ENCODE measurements around the gene HTR3E. TPM values are rescaled to one million over a fixed set of nuclear protein-coding genes. Genes with fewer than 3 reads are reported as not detected.

HTR3E gene, protein sequence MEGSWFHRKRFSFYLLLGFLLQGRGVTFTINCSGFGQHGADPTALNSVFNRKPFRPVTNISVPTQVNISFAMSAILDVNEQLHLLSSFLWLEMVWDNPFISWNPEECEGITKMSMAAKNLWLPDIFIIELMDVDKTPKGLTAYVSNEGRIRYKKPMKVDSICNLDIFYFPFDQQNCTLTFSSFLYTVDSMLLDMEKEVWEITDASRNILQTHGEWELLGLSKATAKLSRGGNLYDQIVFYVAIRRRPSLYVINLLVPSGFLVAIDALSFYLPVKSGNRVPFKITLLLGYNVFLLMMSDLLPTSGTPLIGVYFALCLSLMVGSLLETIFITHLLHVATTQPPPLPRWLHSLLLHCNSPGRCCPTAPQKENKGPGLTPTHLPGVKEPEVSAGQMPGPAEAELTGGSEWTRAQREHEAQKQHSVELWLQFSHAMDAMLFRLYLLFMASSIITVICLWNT
- not detected for total RNA-seq
- polyA plus RNA-seq, result not detected
- long read RNA-seq, donor 1, result 0 reads
- long read RNA-seq, donor 2, result 0 reads
- long read RNA-seq, donor 3, result 0 reads

DNA sequence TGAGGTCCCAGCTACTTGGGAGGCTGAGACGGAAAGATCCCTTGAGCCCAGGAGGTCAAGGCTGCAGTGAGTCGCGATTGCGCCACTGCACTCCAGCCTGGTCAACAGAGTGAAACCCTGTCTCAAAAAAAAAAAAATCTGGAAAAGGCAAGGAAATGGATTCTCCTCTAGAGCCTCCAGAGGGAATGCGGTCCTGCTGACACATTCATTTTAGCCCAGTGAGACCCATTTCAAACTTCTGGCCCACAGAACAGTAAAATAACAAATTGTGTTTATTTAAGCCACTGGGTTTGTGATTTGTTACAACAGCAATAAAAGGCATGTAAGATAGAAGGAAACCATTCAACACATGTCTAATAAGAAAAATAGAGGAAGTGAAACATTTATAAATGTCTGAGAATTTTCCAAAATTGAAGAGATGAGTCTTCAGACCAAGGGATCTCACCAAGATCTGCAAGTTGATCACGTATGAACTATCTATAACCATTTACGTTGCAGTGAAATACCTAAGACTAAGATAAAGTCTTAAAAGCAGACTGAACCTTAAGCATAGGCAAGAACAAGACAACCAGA is at the start of gene HTR3E:
Gene HTR3E, plus strand, starts transcription at position 254 of the 573 bp plus-strand sequence. CDS start 466 bp downstream, outside the sequence.
- Histone ChIP-seq H3K4me3 (no peak within 1 kb of the TSS), H3K36me3 (no peaks in the 10 kb centered on the region), H3K9me3 (peaks cover 0 to 18% (median 11%) of the 10 kb centered on the region in 12 donors), H3K4me1 (no peaks in the 10 kb centered on the region), H3K27me3 (peaks cover 0 to 5% (median 0%) of the 10 kb centered on the region in 9 donors), H3K27ac (no peak within 1 kb of the TSS)
- whole genome bisulfite sequencing, 4 donors, result 82 to 89% (median 84%) methylated on average over 7 of the region's 7 CpGs
- no peak for TF ChIP-seq POLR2A (IDR thresholded peaks at IDR 0.05)
- TF ChIP-seq, protein P1, sequence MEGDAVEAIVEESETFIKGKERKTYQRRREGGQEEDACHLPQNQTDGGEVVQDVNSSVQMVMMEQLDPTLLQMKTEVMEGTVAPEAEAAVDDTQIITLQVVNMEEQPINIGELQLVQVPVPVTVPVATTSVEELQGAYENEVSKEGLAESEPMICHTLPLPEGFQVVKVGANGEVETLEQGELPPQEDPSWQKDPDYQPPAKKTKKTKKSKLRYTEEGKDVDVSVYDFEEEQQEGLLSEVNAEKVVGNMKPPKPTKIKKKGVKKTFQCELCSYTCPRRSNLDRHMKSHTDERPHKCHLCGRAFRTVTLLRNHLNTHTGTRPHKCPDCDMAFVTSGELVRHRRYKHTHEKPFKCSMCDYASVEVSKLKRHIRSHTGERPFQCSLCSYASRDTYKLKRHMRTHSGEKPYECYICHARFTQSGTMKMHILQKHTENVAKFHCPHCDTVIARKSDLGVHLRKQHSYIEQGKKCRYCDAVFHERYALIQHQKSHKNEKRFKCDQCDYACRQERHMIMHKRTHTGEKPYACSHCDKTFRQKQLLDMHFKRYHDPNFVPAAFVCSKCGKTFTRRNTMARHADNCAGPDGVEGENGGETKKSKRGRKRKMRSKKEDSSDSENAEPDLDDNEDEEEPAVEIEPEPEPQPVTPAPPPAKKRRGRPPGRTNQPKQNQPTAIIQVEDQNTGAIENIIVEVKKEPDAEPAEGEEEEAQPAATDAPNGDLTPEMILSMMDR (IDR thresholded peaks at IDR 0.05), result no peak
- no peak for DNase-seq
- intact Hi-C loops (cut with DNase I), result no loop called here
- ATAC-seq, result no peak

DNA sequence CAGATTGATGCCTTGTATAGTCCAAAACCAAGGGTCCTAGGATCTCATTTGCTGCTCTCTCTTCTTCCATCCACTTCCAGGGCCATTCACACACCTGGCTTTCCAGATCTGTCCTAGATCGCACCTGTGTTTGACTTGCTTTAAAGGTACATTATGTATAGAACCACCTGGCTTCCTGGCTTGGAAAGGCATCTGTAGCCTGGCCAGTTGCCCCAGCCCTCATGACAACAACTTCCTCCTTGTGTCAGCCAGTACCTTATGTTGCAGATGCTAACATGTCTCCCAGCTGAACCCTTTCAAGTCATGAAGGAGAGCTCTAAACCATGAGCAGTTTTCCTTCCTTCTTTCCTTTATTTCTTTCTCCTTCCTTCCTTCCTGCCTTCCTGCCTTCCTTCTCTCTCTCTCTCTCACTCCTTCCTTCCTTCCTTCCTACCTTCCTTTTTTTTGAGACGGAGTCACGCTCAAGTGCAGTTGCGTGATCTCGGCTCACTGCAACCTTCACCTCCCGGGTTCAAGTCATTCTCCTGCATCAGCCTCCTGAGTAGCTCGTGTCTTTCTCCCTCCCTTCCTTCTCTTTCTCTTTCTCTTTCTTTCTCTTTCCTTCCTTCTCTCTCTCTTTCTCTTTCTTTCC is 46.5 kb upstream of the HTR3E start:
- no peak overlapping the region for H3K27ac ChIP-seq
- ATAC-seq, result no peak
- no peak overlapping the region for H3K4me3 ChIP-seq
- 79 to 83% (median 79%) methylated on average over 7 of the region's 7 CpGs for WGBS, 4 donors
- H3K27me3 ChIP-seq, result no peaks in the 10 kb centered on the region
- no peaks in the 10 kb centered on the region for H3K36me3 ChIP-seq
- TF ChIP-seq, protein P1 (IDR thresholded peaks at IDR 0.05), result no peak
- no peak for TF ChIP-seq POLR2A (IDR thresholded peaks at IDR 0.05)
- no peaks in the 10 kb centered on the region for H3K4me1 ChIP-seq
- DNase-seq, result no peak
- H3K9me3 ChIP-seq, result no peaks in the 10 kb centered on the region
- intact Hi-C loops (cut with DNase I), result no loop called here

DNA sequence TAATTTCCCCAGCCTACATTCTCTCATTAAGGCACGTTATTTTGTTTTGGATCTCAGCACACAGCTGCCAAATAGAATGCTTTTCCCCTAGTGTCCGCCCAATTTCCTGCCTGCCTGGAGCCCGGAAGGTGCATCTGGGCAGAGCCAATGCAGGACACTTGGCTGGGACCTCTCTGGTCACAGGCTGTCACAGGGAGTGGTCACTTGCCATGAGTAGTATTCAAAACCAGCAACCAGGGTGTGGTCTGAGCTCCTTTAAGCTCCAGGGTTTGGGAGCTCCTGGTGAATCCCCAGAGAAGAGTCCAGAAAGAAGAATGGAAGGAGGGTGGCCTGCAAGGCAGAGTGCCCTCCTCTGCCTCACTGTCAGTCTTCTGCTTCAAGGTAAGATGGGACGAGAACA is 44.1 kb upstream of the HTR3E start, which contains the start of gene HTR3C:
Gene HTR3C, plus strand, starts transcription at position 281 of the 400 bp plus-strand sequence. Its CDS starts 34 bp downstream, at position 315.
- WGBS, 4 donors, result 46 to 63% (median 57%) methylated on average over 4 of the region's 4 CpGs
- ATAC-seq (no peak), DNase-seq (no peak)
- TF ChIP-seq POLR2A (IDR thresholded peaks at IDR 0.05), result no peak
- TF ChIP-seq, protein P1 (IDR thresholded peaks at IDR 0.05), result no peak
- intact Hi-C loops (cut with DNase I), result no loop called here
- H3K27me3 ChIP-seq, result no peaks in the 10 kb centered on the region
- no peak within 1 kb of the TSS for H3K4me3 ChIP-seq
- no peak within 1 kb of the TSS for H3K27ac ChIP-seq
- no peaks in the 10 kb centered on the region for H3K36me3 ChIP-seq
- H3K9me3 ChIP-seq, result no peaks in the 10 kb centered on the region
- H3K4me1 ChIP-seq, result no peaks in the 10 kb centered on the region

DNA sequence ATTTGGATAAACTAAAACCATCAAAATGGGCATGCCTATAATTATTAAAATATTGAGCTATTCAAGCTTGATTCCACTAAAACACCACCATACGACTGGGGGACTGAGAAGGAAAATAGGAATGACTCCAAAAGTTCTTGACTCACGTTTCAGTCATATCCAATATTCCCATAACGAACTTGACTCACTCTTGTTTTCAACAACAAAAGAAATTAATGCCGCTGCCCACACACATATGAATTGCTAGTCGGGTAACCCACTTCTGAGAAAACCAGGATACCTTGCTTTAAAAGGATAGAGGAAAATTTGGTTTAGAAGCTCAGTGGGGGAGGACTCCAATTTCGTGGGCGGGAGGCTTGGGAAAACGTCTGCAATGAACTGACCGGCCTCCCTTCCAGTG is 38.8 kb upstream of the HTR3E start:
- Histone ChIP-seq H3K4me1 (no peaks in the 10 kb centered on the region), H3K27me3 (peaks cover 0 to 6% (median 0%) of the 10 kb centered on the region in 9 donors), H3K36me3 (no peaks in the 10 kb centered on the region), H3K27ac (no peak overlapping the region), H3K9me3 (no peaks in the 10 kb centered on the region), H3K4me3 (no peak overlapping the region)
- ATAC-seq, result no peak
- WGBS, 4 donors, result 64 to 69% (median 66%) methylated on average over 9 of the region's 9 CpGs
- intact Hi-C loops (cut with DNase I), result no loop called here
- no peak for DNase-seq
- TF ChIP-seq, protein P1 (IDR thresholded peaks at IDR 0.05), result no peak
- no peak for TF ChIP-seq POLR2A (IDR thresholded peaks at IDR 0.05)
